ENCODE measurements around the gene FBXO46.
"Not testable (repeated sequence)": the region's sequence is repeated elsewhere in the genome, so short reads cannot be mapped to it uniquely, and the experiment has no call there.

The FBXO46 gene

DNA sequence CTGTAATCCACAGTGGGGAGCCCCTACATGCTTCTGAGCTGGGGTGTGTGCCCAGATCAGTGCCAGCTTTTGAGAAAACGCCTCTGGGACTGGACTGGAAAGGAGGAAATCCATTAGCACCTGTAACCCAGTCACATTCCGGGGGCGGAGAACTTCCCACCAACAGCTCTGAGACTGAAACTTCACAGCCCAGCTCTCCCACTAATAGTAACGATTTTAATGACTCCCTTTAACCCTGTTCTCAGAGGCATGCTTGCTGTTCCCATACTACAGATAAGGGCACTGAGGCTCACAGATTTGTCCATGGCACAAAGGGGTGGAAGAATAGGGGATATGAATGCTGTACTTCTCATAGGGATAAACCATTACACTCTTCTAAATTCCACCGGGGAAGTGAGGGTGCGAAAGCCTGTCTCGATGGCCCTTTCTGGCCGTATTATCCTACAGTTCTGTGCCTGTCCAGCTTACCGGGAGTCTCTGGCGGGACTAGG lies 851 bp downstream of the FBXO46 start:
- POLR2A ChIA-PET, result interaction anchor here (0.5 to 3.2 kb wide), 7 partner anchors 8 to 46 kb away, joined by 3 to 64 read pairs (median 5); partner anchors contain the start of genes QPCTL, SIX5 and SNRPD2
- H3K27ac ChIP-seq (ENCODE audit: extremely low read depth, low read depth, low read length), result peak overlapping the region; percentile 44; the same call in 1 of the 2 replicates
- H3K36me3 ChIP-seq (ENCODE audit: control insufficient read depth in 2 of 2, insufficient read depth in 1 of 2, low read length in 2 of 2), result peaks cover 0 to 6% of the 10 kb centered on the region in 2 experiments; a peak in 1 of 3 replicates
- CTCF ChIA-PET, result interaction anchor here (0.5 to 1.9 kb wide), 7 partner anchors 28 to 237 kb away, joined by 3 to 7 read pairs (median 4); partner anchors contain the start of genes QPCTL and SIX5
- H3K9me3 ChIP-seq (ENCODE audit: control insufficient read depth, insufficient read depth, low read depth, low read length), result no peaks in the 10 kb centered on the region
- peaks cover 5% of the 10 kb centered on the region; the same call in 1 of the 2 replicates for H3K4me1 ChIP-seq (ENCODE audit: control insufficient read depth, insufficient read depth, low read length)
- TF ChIP-seq, protein P1, sequence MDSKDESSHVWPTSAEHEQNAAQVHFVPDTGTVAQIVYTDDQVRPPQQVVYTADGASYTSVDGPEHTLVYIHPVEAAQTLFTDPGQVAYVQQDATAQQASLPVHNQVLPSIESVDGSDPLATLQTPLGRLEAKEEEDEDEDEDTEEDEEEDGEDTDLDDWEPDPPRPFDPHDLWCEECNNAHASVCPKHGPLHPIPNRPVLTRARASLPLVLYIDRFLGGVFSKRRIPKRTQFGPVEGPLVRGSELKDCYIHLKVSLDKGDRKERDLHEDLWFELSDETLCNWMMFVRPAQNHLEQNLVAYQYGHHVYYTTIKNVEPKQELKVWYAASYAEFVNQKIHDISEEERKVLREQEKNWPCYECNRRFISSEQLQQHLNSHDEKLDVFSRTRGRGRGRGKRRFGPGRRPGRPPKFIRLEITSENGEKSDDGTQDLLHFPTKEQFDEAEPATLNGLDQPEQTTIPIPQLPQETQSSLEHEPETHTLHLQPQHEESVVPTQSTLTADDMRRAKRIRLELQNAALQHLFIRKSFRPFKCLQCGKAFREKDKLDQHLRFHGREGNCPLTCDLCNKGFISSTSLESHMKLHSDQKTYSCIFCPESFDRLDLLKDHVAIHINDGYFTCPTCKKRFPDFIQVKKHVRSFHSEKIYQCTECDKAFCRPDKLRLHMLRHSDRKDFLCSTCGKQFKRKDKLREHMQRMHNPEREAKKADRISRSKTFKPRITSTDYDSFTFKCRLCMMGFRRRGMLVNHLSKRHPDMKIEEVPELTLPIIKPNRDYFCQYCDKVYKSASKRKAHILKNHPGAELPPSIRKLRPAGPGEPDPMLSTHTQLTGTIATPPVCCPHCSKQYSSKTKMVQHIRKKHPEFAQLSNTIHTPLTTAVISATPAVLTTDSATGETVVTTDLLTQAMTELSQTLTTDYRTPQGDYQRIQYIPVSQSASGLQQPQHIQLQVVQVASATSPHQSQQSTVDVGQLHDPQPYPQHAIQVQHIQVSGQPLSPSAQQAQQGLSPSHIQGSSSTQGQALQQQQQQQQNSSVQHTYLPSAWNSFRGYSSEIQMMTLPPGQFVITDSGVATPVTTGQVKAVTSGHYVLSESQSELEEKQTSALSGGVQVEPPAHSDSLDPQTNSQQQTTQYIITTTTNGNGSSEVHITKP (tag by site-specific recombination; IDR thresholded peaks at IDR 0.05), result peak; percentile 89
- TF ChIP-seq, protein P2, sequence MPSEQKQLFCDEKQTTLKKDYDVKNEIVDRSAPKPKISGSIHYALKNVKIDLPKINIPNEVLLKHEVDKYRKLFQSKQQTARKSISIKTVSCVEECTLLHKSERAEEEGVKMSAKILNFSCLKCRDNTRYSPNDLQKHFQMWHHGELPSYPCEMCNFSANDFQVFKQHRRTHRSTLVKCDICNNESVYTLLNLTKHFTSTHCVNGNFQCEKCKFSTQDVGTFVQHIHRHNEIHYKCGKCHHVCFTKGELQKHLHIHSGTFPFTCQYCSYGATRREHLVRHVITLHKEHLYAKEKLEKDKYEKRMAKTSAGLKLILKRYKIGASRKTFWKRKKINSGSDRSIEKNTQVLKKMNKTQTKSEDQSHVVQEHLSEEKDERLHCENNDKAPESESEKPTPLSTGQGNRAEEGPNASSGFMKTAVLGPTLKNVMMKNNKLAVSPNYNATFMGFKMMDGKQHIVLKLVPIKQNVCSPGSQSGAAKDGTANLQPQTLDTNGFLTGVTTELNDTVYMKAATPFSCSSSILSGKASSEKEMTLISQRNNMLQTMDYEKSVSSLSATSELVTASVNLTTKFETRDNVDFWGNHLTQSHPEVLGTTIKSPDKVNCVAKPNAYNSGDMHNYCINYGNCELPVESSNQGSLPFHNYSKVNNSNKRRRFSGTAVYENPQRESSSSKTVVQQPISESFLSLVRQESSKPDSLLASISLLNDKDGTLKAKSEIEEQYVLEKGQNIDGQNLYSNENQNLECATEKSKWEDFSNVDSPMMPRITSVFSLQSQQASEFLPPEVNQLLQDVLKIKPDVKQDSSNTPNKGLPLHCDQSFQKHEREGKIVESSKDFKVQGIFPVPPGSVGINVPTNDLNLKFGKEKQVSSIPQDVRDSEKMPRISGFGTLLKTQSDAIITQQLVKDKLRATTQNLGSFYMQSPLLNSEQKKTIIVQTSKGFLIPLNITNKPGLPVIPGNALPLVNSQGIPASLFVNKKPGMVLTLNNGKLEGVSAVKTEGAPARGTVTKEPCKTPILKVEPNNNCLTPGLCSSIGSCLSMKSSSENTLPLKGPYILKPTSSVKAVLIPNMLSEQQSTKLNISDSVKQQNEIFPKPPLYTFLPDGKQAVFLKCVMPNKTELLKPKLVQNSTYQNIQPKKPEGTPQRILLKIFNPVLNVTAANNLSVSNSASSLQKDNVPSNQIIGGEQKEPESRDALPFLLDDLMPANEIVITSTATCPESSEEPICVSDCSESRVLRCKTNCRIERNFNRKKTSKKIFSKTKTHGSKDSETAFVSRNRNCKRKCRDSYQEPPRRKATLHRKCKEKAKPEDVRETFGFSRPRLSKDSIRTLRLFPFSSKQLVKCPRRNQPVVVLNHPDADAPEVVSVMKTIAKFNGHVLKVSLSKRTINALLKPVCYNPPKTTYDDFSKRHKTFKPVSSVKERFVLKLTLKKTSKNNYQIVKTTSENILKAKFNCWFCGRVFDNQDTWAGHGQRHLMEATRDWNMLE (tag by site-specific recombination; conservative IDR thresholded peaks at IDR 0.05; ENCODE audit: low read depth), result no peak
- TF ChIP-seq SCRT2 (tag by site-specific recombination; IDR thresholded peaks at IDR 0.05) (peak; percentile 89), ZNF423 (tag by site-specific recombination; IDR thresholded peaks at IDR 0.05) (no peak), ZFHX2 (tag by site-specific recombination; conservative IDR thresholded peaks at IDR 0.05) (peak; percentile 80), EGR2 (tag by site-specific recombination; IDR thresholded peaks at IDR 0.05; ENCODE audit: low read depth) (peak; percentile 56; the same call in 1 of the 2 replicates), SCRT1 (tag by site-specific recombination; IDR thresholded peaks at IDR 0.05; ENCODE audit: borderline replicate concordance) (peak; percentile 76; the same call in 1 of the 2 replicates), ZNF114 (tag by site-specific recombination; IDR thresholded peaks at IDR 0.05) (no peak), ZNF629 (tag by site-specific recombination; IDR thresholded peaks at IDR 0.05) (no peak)
- TF ChIP-seq, protein P3, sequence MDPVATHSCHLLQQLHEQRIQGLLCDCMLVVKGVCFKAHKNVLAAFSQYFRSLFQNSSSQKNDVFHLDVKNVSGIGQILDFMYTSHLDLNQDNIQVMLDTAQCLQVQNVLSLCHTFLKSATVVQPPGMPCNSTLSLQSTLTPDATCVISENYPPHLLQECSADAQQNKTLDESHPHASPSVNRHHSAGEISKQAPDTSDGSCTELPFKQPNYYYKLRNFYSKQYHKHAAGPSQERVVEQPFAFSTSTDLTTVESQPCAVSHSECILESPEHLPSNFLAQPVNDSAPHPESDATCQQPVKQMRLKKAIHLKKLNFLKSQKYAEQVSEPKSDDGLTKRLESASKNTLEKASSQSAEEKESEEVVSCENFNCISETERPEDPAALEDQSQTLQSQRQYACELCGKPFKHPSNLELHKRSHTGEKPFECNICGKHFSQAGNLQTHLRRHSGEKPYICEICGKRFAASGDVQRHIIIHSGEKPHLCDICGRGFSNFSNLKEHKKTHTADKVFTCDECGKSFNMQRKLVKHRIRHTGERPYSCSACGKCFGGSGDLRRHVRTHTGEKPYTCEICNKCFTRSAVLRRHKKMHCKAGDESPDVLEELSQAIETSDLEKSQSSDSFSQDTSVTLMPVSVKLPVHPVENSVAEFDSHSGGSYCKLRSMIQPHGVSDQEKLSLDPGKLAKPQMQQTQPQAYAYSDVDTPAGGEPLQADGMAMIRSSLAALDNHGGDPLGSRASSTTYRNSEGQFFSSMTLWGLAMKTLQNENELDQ (tag by site-specific recombination; IDR thresholded peaks at IDR 0.05; ENCODE audit: low read depth), result no peak
- TF ChIP-seq, protein P4, sequence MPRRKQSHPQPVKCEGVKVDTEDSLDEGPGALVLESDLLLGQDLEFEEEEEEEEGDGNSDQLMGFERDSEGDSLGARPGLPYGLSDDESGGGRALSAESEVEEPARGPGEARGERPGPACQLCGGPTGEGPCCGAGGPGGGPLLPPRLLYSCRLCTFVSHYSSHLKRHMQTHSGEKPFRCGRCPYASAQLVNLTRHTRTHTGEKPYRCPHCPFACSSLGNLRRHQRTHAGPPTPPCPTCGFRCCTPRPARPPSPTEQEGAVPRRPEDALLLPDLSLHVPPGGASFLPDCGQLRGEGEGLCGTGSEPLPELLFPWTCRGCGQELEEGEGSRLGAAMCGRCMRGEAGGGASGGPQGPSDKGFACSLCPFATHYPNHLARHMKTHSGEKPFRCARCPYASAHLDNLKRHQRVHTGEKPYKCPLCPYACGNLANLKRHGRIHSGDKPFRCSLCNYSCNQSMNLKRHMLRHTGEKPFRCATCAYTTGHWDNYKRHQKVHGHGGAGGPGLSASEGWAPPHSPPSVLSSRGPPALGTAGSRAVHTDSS (tag by site-specific recombination; IDR thresholded peaks at IDR 0.05), result no peak
- TF ChIP-seq, protein P5, sequence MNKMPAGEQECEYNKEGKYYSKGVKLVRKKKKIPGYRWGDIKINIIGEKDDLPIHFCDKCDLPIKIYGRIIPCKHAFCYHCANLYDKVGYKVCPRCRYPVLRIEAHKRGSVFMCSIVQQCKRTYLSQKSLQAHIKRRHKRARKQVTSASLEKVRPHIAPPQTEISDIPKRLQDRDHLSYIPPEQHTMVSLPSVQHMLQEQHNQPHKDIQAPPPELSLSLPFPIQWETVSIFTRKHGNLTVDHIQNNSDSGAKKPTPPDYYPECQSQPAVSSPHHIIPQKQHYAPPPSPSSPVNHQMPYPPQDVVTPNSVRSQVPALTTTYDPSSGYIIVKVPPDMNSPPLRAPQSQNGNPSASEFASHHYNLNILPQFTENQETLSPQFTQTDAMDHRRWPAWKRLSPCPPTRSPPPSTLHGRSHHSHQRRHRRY (tag by site-specific recombination; IDR thresholded peaks at IDR 0.05), result no peak
- H3K4me3 ChIP-seq (ENCODE audit: low read depth, low read length), result peak overlapping the region; percentile 66

DNA sequence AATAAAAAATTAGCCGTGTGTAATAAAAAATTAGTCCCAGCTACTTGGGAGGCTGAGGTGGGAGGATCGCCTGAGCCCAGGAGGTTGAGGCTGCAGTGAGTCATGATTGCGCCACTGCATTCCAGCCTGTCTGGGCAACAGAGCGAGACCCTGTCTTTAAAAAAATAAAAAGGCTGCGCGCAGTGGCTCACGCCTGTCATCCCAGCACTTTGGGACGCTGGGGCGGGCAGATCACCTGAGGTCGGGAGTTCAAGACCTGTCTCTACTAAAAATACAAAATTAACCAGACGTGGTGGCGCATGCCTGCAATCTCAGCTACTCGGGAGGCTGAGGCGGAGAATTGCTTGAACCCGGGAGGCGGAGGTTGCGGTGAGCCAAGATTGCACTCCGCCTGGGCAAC lies 2.0 kb downstream of the FBXO46 start:
- H3K9me3 ChIP-seq (ENCODE audit: control insufficient read depth, insufficient read depth, low read depth, low read length); H3K4me3 ChIP-seq (ENCODE audit: low read depth, low read length); H3K36me3 ChIP-seq (ENCODE audit: control insufficient read depth in 2 of 2, insufficient read depth in 1 of 2, low read length in 2 of 2); POLR2A ChIA-PET; H3K27ac ChIP-seq (ENCODE audit: extremely low read depth, low read depth, low read length); CTCF ChIA-PET; H3K4me1 ChIP-seq (ENCODE audit: control insufficient read depth, insufficient read depth, low read length): not testable (repeated sequence)

Measured in HEK293 (cell line).